GM06990 (cell line): ENCODE data around the gene DTNA.
"Not testable (repeated sequence)": the region's sequence is repeated elsewhere in the genome, so short reads cannot be mapped to it uniquely, and the experiment has no call there.

ENCODE experiments used
- DNase-seq: peaks from one replicate; pipeline ENCODE4 v3.0.0-alpha.2; 2011; ENCODE audit not compliant: insufficient read length; ENCODE audit errors: extremely low read depth
- H3K27me3 ChIP-seq: replicated peaks from 2 replicates; pipeline ENCODE4 v1.6.0; 2011; ENCODE audit warnings: low read length; ENCODE audit not compliant: control insufficient read depth, insufficient read depth
- H3K36me3 ChIP-seq: 2 replicates; pipeline ENCODE4 v1.5.1; 2011; ENCODE audit warnings: low read length; ENCODE audit not compliant: control insufficient read depth, insufficient read depth
- H3K4me3 ChIP-seq: replicated peaks from 2 replicates; pipeline ENCODE4 v1.5.1; 2011; ENCODE audit warnings: low read depth, mild to moderate bottlenecking, control low read depth, low read length
- CTCF ChIP-seq: IDR thresholded peaks from 2 replicates; pipeline ENCODE4 v1.5.1; 2011; ENCODE audit warnings: low read length, control low read depth, mild to moderate bottlenecking, inconsistent platforms; ENCODE audit not compliant: insufficient read depth, poor library complexity, severe bottlenecking

The DTNA gene

GRCh38 chr18:34890486-34891085, 180.5 kb downstream of the DTNA start:
- DNase-seq = no peak

GRCh38 chr18:34892379-34892778, 182.3 kb downstream of the DTNA start:
- DNase-seq = no peak
- no peaks in the 10 kb centered on the region for H3K36me3 ChIP-seq
- TF ChIP-seq CTCF = no peak
- H3K27me3 ChIP-seq = no peaks in the 10 kb centered on the region
- no peak overlapping the region for H3K4me3 ChIP-seq

More at GRCh38 chr18:34890486-34891085, 180.5 kb downstream of the DTNA start:
- TF ChIP-seq CTCF = no peak
- H3K4me3 ChIP-seq = no peak overlapping the region
- no peaks in the 10 kb centered on the region for H3K27me3 ChIP-seq
- H3K36me3 ChIP-seq = no peaks in the 10 kb centered on the region

- no peaks in the 10 kb centered on the region for H3K36me3 ChIP-seq
- no peak overlapping the region for H3K4me3 ChIP-seq
- H3K27me3 ChIP-seq = no peaks in the 10 kb centered on the region
- DNase-seq = no peak
- TF ChIP-seq CTCF = no peak
Observed at GRCh38 chr18:34893239-34893638, 183.1 kb downstream of the DTNA start.

- Histone ChIP-seq H3K27me3 (no peaks in the 10 kb centered on the region), H3K4me3 (no peak overlapping the region), H3K36me3 (no peaks in the 10 kb centered on the region)
- TF ChIP-seq CTCF = no peak
- no peak for DNase-seq
Observed at GRCh38 chr18:34901299-34901698, 191.2 kb downstream of the DTNA start.

GRCh38 chr18:34904994-34905393, 194.9 kb downstream of the DTNA start:
- Histone ChIP-seq H3K36me3 (no peaks in the 10 kb centered on the region), H3K4me3 (no peak overlapping the region), H3K27me3 (no peaks in the 10 kb centered on the region)
- TF ChIP-seq CTCF = no peak
- DNase-seq = no peak

- H3K36me3 ChIP-seq, H3K4me3 ChIP-seq, DNase-seq, H3K27me3 ChIP-seq: not testable (repeated sequence)
Observed at GRCh38 chr18:34906985-34907384, 196.9 kb downstream of the DTNA start.
